ENCODE results near the gene PNLDC1.
"Not testable (repeated sequence)": the region's sequence is repeated elsewhere in the genome, so short reads cannot be mapped to it uniquely, and the experiment has no call there.

The PNLDC1 gene

DNA sequence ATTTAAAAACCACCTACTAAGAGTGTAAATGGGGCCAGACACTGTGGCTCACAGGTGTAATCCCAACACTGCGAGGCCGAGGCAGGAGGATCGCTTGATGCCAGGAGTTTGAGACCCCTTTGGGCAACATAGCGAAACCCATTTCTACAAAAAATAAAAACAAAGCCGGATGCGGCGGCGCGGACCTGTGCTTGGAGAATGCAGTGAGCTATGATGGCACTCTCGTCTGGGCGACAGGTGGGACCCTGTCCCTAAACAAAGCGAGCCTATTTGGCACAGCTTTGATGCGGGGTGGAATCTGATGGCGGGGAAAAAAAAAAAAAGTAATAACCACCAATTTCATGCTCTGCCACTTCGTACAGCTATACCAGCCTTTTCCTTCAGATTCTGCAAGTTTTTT is 11.8 kb upstream of the PNLDC1 start:
- no peak for DNase-seq (ENCODE audit: low read depth)

- DNase-seq (ENCODE audit: low read depth) = no peak
Observed at GRCh38 chr6:159788753-159789376, 11.2 kb upstream of the PNLDC1 start.

DNA sequence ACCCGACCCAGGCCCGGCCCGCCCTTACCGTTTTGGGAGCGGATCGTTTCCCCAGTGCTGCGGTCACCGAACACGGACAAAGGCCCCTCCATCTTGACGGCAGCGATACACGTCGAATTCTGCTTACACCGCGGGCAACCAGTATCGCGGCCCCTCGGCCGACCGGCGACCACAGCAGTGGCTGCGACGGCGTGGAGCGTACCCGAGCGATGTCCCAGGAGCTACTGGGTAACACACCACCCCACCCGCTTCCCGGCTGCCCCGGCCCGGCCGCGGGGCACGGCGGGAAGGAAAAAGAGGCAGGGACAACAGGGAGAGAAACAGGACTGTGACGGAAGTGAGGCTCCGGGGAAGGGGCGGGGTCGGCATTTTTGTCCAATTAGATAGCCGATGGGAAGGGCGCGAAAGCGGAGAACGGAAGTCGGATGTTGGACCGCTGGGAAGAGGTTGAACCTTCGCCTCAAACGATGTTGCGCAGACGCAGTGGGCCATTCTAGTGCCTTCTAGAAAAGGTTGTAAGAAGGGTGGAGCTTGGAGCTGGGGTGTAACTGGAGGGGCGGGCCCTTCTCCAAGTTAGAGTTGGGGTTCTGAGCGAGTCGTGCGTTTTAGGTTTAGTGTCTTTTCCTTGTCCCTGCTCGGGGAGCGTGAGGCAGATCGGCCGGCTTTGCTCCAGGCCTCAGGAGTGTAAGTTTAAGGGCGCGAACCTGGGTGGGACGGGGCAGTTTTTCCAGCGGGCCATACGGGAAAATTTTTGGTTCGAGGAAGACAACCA is 10.5 kb upstream of the PNLDC1 start, which contains the start of gene TCP1:
Gene TCP1 (minus strand): TSS at position 226 of the 772 bp plus-strand sequence. CDS start 134 bp downstream, at position 92.
- DNase-seq (ENCODE audit: low read depth) = peak; percentile 99

- DNase-seq (ENCODE audit: low read depth) = peak; percentile 81
Observed at GRCh38 chr6:159790149-159790955, 9.7 kb upstream of the PNLDC1 start, which contains the start of gene MRPL18. Gene MRPL18 (plus strand): TSS chr6:159790467. CDS start chr6:159790588, 121 bp downstream.

GRCh38 chr6:159790956-159791598 is 9.0 kb upstream of the PNLDC1 start:
- no peak for DNase-seq (ENCODE audit: low read depth)

DNA sequence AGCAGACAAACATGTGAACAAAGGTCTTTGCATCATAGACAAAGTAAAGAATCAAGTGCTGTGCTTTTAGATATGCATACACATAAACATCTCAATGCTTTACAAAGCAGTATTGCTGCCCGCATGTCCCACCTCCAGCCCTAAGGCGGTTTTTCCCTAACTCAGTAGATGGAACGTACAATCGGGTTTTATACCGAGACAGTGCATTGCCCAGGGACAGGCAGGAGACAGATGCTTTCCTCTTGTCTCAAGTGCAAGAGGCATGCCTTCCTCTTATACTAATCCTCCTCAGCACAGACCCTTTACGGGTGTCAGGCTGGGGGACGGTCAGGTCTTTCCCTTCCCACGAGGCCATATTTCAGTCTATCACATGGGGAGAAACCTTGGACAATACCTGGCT is 5.1 kb upstream of the PNLDC1 start:
- DNase-seq (ENCODE audit: low read depth) = not testable (repeated sequence)

- no peak for DNase-seq (ENCODE audit: low read depth)
Observed at GRCh38 chr6:159797554-159797953, 2.5 kb upstream of the PNLDC1 start.

GRCh38 chr6:159801935-159802334 is 1.9 kb downstream of the PNLDC1 start:
- DNase-seq (ENCODE audit: low read depth) = no peak

GRCh38 chr6:159804504-159804903 is 4.4 kb downstream of the PNLDC1 start:
- no peak for DNase-seq (ENCODE audit: low read depth)

DNA sequence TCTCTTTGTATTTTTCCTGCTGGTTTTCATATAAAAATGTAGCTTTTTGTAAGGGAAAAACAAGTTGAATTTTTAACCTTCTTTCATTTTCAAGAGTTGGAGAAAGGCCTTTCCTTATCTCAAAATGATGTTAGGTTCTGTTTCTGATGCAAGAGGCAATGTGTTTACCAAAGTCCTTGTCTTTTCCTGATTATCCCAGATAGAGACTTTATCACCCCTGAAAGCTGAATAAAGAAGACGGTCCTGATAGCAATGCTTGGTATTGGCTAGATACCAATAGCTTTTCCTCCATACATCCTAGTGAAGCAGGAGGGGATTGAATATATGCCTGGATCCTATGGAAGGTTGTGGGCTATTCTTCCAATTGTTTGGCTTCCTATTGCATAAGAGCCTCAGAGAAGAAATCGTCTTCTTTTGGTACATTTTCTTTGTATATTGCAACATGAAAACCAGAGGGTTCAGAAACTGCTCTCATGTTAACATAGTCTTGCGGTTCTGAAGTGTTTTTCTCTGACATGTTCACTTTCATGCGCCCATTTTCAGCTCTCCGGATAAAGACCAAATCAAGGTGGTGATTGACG is 5.5 kb downstream of the PNLDC1 start:
- DNase-seq (ENCODE audit: low read depth) = no peak

- DNase-seq (ENCODE audit: low read depth) = no peak
Observed at GRCh38 chr6:159806021-159806458, 6.0 kb downstream of the PNLDC1 start.

GRCh38 chr6:159807150-159807858 is 7.2 kb downstream of the PNLDC1 start:
- no peak for DNase-seq (ENCODE audit: low read depth)

- DNase-seq (ENCODE audit: low read depth) = no peak
Observed at GRCh38 chr6:159808647-159809046, 8.6 kb downstream of the PNLDC1 start.

- DNase-seq (ENCODE audit: low read depth) = no peak
Observed at GRCh38 chr6:159809149-159809548, 9.1 kb downstream of the PNLDC1 start.

DNA sequence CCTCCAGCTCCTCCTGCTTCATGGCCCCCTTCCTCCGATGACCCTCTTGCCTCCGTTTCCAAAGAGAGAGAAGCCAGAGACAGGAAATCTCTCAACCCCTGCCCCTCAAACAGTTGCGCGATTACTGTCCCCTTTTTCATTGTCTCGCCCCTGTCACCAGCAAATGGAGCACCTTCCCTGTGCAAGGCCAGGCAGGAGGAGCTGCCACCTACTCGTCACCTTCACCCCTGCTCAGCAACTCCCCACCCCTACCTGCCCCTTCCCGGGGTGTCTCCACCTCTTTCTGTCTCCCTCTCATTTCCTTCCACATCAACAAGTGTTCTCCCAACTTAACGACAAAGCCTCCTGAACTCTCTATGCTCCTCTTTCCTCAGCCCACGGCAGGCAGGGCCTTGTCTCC is 13.7 kb downstream of the PNLDC1 start:
- no peak for DNase-seq (ENCODE audit: low read depth)

GRCh38 chr6:159815410-159815809 is 15.3 kb downstream of the PNLDC1 start:
- no peak for DNase-seq (ENCODE audit: low read depth)

- DNase-seq (ENCODE audit: low read depth) = not testable (repeated sequence)
Observed at GRCh38 chr6:159816775-159817174, 16.7 kb downstream of the PNLDC1 start.

DNA sequence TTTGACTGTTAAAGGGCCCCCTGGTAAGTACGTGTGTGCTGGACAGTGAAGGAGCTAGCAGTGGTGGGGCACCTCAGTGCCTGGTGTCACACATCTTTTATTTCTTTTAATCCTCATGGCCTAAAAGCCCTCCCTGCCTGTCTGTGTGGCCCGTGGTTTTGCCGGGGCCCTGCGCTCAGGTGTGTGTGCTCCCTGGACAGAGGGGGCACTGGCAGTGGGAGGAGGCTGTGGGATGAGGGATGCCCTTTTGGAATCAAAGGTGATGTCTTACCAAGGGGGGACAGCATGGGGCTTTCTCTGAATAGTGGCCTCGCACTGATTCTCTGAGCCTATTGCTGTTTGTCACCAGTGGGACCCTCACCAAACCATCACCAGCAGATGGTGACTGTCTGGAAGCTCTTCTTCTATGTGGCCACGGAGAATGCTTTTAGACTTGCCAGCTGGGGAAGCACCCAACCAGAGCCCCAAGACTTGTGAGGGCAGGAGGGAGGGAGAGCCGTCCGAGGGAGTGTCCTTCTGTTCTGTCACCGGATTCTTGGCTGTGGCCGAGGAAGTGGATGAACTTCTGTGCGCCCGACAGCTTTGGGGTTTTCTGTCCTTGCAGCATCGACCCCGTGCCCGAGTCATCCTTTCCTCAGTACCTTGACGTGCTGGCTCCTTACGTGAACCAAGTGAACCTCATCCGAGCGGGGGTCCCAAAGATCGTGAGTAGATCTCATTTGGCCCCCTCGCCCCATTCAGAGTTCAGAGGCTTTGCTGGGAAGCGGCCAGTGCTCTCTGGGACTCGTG is 18.1 kb downstream of the PNLDC1 start:
- DNase-seq (ENCODE audit: low read depth) = no peak

GRCh38 chr6:159819098-159819497 is 19.0 kb downstream of the PNLDC1 start:
- DNase-seq (ENCODE audit: low read depth) = no peak
